ENCODE measurements around the gene AACS. TPM values are rescaled to one million over a fixed set of nuclear protein-coding genes. Genes with fewer than 3 reads are reported as not detected.

The AACS gene
- polyA plus RNA-seq, 3 donors, result 4.7 to 7.9 (median 5.1) TPM

DNA sequence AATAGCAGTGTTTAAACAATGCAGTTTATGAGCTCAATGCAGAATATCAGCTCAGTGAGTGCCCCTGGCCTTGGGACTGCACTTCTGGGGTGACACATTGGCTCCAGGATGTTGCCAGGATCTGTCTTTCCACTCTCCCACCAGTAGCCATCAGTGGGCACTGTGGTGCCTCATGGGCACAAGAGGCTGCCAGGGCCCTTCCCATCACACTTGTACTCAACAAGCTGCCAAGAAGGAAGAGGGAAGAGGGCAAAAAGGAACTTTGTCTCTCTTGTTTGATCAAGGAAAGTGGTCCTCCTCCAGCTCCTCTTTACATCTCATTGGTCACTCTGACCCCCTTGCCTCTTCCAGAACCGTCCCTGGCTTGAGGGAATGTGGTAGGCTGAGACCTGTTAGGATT, 115.9 kb downstream of the AACS start:
- no peak overlapping the region for H2AFZ ChIP-seq (ENCODE audit: insufficient read depth, low read depth, low read length, poor library complexity, severe bottlenecking)
- no peaks in the 10 kb centered on the region for H3K4me1 ChIP-seq (ENCODE audit: control insufficient read depth in 1 of 2, insufficient read depth in 2 of 2, low read length in 2 of 2)
- no peaks in the 10 kb centered on the region for H4K20me1 ChIP-seq (ENCODE audit: insufficient read depth, low read length)
- no peaks in the 10 kb centered on the region for H3K9me3 ChIP-seq (replicated peaks in 1 of 2; ENCODE audit: control insufficient read depth in 1 of 2, insufficient read depth in 1 of 2, low read length in 2 of 2)
- H3K4me3 ChIP-seq (replicated peaks in 1 of 3; ENCODE audit: low read depth in 2 of 3, low read length in 3 of 3), result no peak overlapping the region
- H3K27me3 Mint-ChIP-seq (ENCODE audit: low read depth in 3 of 3), result peaks cover 35 to 54% (median 35%) of the 10 kb centered on the region in 3 donors
- peaks cover 24 to 32% of the 10 kb centered on the region in 2 donors for H3K27me3 ChIP-seq (ENCODE audit: control insufficient read depth in 2 of 2, insufficient read depth in 2 of 2, low read length in 2 of 2)
- intact Hi-C loops (cut with micrococcal nuclease), result loop anchor here (5.0 to 10.0 kb wide), 3 partner anchors 1564 to 1696 kb away; no protein-coding TSS in a partner anchor
- no peak overlapping the region for H3K4me2 ChIP-seq (replicated peaks; ENCODE audit: extremely low read depth, low read length, poor library complexity, severe bottlenecking)
- H3K79me2 ChIP-seq (ENCODE audit: insufficient read depth, low read length), result no peaks in the 10 kb centered on the region
- H3K27ac Mint-ChIP-seq, result no peak overlapping the region
- H3K4me3 Mint-ChIP-seq, result peak overlapping the region in 1 of 2 donors; percentile 28
- DNase-seq, result no peak
- no peak for TF ChIP-seq CTCF (IDR thresholded peaks at IDR 0.05)
- H3K4me1 Mint-ChIP-seq, result peaks cover 8% of the 10 kb centered on the region
- WGBS (ENCODE audit: insufficient coverage), result no CpG with 5 or more reads among the region's 1 CpG
- no peak overlapping the region for H3K27ac ChIP-seq (ENCODE audit: low read depth in 1 of 2, low read length in 2 of 2)
- H3K36me3 ChIP-seq (replicated peaks in 1 of 2; ENCODE audit: control insufficient read depth in 1 of 2, insufficient read depth in 2 of 2, low read length in 2 of 2), result no peaks in the 10 kb centered on the region
- no peak overlapping the region for H3K9ac ChIP-seq (ENCODE audit: insufficient read depth, low read length, poor library complexity, severe bottlenecking)
- H3K9me3 Mint-ChIP-seq, result peaks cover 0 to 6% (median 2%) of the 10 kb centered on the region in 7 donors
- H3K36me3 Mint-ChIP-seq, result no peaks in the 10 kb centered on the region

DNA sequence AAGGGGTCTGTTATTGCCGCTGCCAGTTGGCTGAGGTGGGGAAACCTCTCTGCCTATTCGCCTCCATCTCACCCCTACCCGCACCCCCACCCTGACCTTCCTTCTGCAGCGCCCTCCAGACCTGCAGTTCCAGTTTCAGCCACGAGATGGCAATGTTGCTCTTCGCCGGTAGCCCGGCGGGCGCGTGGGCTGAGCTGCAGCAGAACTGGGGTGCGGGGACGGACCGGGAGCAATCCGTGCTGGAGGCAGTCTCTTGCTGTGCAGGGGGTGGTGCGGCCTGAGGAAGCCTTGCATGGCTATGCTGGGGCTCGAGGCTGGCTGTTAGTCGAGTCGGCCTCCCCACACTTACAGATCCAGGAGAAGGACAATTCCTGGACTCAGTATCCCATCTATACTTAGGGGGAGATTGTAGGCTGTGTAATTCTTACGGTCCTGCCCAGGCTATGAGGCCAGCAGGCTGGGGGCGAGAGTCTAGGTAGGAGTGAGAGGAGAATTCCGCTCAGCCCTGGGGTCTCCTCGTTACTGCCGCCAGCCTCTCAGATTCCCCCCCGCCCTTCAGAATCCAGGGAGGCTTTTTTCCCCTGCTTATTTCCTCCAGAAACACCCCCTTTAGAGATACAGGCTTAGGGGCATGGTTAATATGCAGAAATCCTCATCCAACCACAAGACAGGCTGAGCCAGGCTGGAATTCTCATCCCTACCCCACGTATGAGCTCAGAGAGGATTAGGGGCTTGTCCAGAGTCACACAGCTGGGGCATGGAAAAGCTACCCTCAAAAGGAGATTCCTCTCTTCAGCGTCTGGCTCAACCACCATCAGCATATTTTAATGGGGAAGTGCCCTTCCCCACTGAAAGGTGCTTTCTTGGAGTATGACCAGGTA, 118.2 kb downstream of the AACS start:
- H3K36me3 Mint-ChIP-seq, result no peaks in the 10 kb centered on the region
- Histone ChIP-seq H3K79me2 (ENCODE audit: insufficient read depth, low read length) (no peaks in the 10 kb centered on the region), H4K20me1 (ENCODE audit: insufficient read depth, low read length) (no peaks in the 10 kb centered on the region), H3K9ac (ENCODE audit: insufficient read depth, low read length, poor library complexity, severe bottlenecking) (no peak overlapping the region), H3K27ac (ENCODE audit: low read depth in 1 of 2, low read length in 2 of 2) (no peak overlapping the region), H3K4me3 (replicated peaks in 1 of 3; ENCODE audit: low read depth in 2 of 3, low read length in 3 of 3) (no peak overlapping the region), H3K36me3 (replicated peaks in 1 of 2; ENCODE audit: control insufficient read depth in 1 of 2, insufficient read depth in 2 of 2, low read length in 2 of 2) (no peaks in the 10 kb centered on the region), H3K4me2 (replicated peaks; ENCODE audit: extremely low read depth, low read length, poor library complexity, severe bottlenecking) (no peak overlapping the region), H3K27me3 (ENCODE audit: control insufficient read depth in 2 of 2, insufficient read depth in 2 of 2, low read length in 2 of 2) (peaks cover 40 to 48% of the 10 kb centered on the region in 2 donors), H2AFZ (ENCODE audit: insufficient read depth, low read depth, low read length, poor library complexity, severe bottlenecking) (no peak overlapping the region), H3K9me3 (replicated peaks in 1 of 2; ENCODE audit: control insufficient read depth in 1 of 2, insufficient read depth in 1 of 2, low read length in 2 of 2) (no peaks in the 10 kb centered on the region), H3K4me1 (ENCODE audit: control insufficient read depth in 1 of 2, insufficient read depth in 2 of 2, low read length in 2 of 2) (no peaks in the 10 kb centered on the region)
- peaks cover 5% of the 10 kb centered on the region for H3K4me1 Mint-ChIP-seq
- 0% methylated on average over 5 of the region's 27 CpGs for WGBS (ENCODE audit: insufficient coverage)
- peaks cover 0 to 6% (median 2%) of the 10 kb centered on the region in 7 donors for H3K9me3 Mint-ChIP-seq
- peak; percentile 52 to 60 (median 52) for DNase-seq
- peak; percentile 95 for TF ChIP-seq CTCF (IDR thresholded peaks at IDR 0.05)
- H3K27ac Mint-ChIP-seq, result peak overlapping the region in 1 of 7 donors; percentile 35
- intact Hi-C loops (cut with micrococcal nuclease), result loop anchor here (1.0 to 10.0 kb wide), 5 partner anchors 219 to 1694 kb away; no protein-coding TSS in a partner anchor
- peaks cover 46 to 70% (median 50%) of the 10 kb centered on the region in 3 donors for H3K27me3 Mint-ChIP-seq (ENCODE audit: low read depth in 3 of 3)
- H3K4me3 Mint-ChIP-seq, result peak overlapping the region in 1 of 2 donors; percentile 83
